GM12873 (cell line): ENCODE measurements around the gene GNG3.

Source experiments
- CTCF ChIP-seq: IDR thresholded peaks from 2 replicates; pipeline ENCODE4 v1.5.1; 2012; ENCODE audit warnings: low read depth, mild to moderate bottlenecking, moderate library complexity, low read length, control low read depth; ENCODE audit not compliant: insufficient read depth; ENCODE audit errors: missing control alignments

The GNG3 gene

GRCh38 chr11:62678433-62678769 lies 29.1 kb upstream of the GNG3 start:
- no peak for TF ChIP-seq CTCF

GRCh38 chr11:62678770-62679696 lies 28.4 kb upstream of the GNG3 start, which contains the start of gene UBXN1:
TSS of gene UBXN1 (minus strand) at chr11:62679073. CDS start at chr11:62678923, 150 bp downstream.
- TF ChIP-seq CTCF: no peak

GRCh38 chr11:62680825-62681240 lies 26.6 kb upstream of the GNG3 start:
- peak; percentile 76 for TF ChIP-seq CTCF

GRCh38 chr11:62682518-62682917 lies 25.0 kb upstream of the GNG3 start:
- TF ChIP-seq CTCF: no peak

GRCh38 chr11:62687508-62688396 lies 19.7 kb upstream of the GNG3 start:
- TF ChIP-seq CTCF: no peak

GRCh38 chr11:62688491-62688890 lies 19.0 kb upstream of the GNG3 start:
- no peak for TF ChIP-seq CTCF
